GM21825 (cell line): ENCODE results near the gene DMAC2.
"Not testable (repeated sequence)": the region's sequence is repeated elsewhere in the genome, so short reads cannot be mapped to it uniquely, and the experiment has no call there.

Source experiments
- ATAC-seq: cut with Tn5 transposase; IDR thresholded peaks from one replicate; pipeline ENCODE4 v1.9.1; 2021; ENCODE audit warnings: mild to moderate bottlenecking, moderate library complexity; ENCODE audit not compliant: unreplicated experiment

DMAC2 gene

GRCh38 chr19:41443813-41444455 is 4.2 kb upstream of the DMAC2 start:
- ATAC-seq = no peak

DNA sequence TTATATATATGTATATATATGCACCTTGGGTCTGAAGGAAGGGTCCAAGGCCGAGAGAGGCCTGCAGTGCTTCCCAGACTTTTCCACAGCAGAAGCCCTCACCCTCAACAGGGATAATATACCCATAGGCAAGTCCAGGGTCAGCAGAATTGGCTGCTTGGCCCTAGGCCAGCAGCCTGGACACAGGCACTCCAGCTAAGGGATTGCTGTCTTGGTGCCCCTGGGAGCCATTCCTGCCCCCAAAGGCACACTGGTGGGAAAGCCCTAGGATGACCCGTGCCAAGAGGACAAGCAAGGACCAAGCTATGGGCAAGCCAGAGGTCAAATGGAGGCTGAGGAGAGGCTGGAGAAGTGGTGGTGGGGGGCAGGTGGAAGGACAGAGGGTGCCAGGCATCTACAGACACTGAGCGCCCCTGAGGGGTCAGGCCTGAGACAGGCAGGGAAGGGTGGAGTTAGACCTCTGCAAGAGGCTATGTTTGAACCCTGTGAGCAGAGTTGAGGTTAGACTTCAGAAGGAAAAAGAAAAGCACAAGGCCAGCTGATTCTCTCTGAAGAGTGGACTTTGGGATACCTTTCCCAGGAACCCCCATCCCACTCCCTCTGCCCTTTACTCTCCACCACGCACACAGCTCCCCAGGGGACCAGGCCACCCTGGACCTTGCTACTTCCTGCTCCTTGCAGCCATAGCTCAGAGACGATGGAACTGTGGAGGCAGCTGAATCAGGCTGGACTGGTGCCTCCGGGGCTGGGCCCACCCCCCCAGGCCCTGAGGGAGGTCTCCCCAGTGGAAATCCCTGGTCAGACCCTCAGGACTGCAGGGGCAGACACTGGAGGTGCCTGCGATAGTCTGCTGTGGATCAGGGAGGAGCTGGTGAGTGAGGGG is 3.0 kb upstream of the DMAC2 start, which contains the start of gene ERICH4:
ERICH4 (plus strand) TSS at position 684 of the 883 bp plus-strand sequence; CDS start at position 698, 14 bp downstream.
- ATAC-seq = no peak

GRCh38 chr19:41441321-41441945 is 1.7 kb upstream of the DMAC2 start:
- ATAC-seq = no peak

DNA sequence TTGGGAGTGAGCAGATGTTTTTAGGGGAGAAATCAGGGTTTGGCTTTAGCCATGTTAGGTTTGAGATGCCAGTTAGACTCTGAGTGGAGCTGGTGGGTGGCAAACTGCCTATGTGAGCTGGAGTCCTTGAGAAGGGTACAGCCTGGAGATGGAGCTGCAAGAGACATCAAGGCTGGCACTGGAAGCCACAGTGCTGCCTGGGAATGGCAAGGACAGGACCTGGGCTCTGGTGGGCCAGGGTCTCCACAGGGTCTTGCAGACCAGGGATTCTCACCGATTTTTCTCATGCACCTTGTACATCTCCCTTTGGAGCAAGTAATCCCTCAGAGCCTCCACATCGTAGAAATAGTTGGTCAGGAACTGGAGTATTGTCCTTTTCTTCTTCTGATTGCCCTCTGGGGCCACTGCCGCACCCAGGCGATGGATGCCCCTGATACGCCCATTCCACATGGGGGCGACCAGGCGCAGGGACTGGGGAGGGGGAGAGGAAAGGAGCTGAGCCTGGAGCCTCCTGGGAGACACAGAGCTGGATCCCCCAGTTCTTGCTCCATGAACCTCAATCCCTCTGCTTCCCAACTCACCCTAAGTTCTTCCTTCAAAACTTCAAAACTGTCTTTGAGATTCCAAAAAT is 1.7 kb downstream of the DMAC2 start:
- ATAC-seq = no peak

DNA sequence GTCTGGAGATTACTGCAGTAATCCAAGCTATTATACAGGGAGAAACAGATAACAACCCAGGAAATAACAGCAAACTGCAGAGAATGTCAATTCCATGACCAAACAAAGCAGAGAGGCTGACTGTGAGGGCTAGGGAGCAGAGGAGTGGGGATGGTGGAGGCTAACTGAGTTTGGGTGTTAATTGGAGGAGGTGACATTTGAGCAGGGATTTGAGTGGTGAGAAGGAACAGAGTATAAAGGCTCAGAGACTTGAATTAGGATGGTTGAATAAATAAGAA is 3.1 kb downstream of the DMAC2 start:
- no peak for ATAC-seq

DNA sequence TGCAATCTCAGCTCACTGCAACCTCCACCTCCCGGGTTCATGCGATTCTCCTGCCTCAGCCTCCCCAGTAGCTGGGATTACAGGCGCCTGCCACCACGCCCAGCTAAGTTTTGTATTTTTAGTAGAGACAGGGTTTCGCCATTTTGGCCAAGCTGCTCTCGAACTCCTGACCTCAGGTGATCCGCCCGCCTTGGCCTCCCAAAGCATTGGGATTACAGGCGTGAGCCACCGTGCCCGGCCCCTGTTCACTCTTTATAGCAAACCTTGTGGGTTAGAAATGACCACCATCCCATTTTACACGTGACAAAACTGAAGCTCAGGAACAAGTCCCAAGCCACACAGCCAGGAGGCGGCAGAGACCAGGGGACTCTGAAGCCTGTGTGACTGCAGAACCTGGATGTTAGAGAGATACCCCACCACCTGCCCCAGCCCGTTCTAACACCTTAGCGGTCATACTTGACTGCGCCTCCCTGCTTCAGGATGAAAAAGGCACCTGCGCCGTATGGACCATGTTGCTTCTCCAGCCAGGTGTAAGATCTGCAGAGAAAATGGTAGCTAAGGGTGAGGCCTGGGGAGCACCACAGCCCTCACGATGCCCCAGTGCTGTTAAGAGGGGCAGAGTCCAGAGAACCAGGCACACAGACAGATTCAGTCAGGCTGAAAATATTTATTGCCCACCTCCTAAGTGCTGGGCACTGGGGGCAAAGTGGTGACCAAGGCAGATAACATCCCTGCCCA is 3.6 kb downstream of the DMAC2 start:
- no peak for ATAC-seq

GRCh38 chr19:41435376-41435775 is 4.3 kb downstream of the DMAC2 start:
- not testable (repeated sequence) for ATAC-seq

DNA sequence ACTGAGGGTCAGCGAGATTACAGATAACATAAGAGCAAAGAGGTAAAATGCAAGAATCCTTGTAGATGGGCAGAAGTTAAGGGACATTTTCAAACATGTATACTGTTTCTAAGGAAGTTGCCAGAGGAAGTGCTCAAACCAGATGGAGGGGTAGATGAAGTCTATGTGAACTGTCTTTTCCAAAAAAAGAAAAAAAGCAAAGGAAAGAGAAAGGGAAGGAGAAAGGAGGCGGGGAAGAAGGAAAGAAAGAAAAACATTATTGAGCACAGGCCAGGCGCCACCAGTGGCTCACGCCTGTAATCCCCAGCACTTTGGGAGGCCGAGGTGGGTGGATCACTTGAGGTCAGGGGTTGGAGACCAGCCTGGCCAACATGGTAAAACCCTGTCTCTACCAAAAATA is 5.3 kb downstream of the DMAC2 start:
- ATAC-seq = no peak

- ATAC-seq = no peak
Measured at GRCh38 chr19:41433171-41433570, 6.5 kb downstream of the DMAC2 start.

DNA sequence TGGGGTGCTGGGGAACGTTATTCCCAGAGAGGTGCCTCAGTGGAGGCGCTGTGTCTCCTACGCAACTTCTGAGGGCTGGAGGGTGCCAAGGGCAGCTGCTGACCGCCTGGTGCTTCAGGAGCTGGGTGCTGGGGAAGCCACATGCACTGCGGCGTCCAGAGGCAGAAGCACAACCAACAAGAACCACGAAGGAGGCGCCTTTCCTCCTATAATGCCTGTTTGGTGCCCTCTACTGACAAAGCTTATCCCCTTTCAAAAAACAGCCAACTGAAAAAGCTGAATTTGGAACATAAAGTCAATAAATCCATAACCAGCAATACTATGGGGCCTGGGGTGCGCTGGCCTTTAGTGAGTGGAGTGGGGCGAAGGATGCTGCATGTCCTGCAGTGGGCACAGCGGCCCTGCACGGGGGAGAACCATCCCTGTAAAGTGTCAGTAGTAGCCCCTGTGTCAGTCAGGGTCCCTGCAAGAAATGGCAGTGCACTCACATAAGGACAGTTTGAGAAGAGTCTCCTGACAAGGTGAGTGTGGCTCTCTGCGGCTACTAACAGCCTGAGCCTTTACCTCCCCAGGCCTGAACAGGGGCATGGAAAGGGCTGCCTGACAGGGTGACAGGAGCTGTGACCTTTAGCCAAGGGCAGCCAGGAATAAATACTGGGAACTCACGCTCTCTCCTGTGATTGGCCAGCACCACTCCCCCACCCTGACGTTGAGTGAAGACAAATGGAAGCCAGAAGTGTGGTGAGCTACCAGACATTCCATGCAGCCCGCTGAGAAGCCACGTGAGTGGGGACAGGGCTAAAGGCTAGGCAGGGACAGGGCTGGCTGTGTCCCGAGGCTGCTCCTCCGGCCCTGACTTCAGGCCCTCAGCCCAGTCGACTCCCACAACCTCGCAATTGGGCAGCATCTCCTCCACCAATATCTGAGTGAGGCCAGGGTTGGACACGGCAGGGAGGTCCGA is 8.0 kb downstream of the DMAC2 start:
- ATAC-seq = no peak

DNA sequence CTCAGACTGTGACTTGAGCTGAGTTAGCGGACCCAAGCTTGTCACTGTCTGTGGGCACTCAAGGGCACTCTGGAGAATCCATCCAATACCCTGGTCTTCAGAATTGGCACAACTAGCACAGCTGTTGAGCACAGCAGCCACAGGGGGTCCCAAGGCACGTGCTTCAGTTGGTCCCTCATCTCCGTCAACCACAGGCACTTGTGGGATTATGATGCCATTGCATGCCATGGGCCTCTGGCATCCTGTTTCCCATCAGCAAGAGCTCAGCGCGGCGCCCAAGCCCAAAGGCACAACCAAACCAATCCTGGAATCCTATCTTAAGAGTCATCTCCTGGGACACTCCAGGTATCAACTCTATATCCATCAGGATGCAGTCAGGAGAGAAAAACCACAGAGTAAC is 8.8 kb downstream of the DMAC2 start:
- ATAC-seq = no peak

DNA sequence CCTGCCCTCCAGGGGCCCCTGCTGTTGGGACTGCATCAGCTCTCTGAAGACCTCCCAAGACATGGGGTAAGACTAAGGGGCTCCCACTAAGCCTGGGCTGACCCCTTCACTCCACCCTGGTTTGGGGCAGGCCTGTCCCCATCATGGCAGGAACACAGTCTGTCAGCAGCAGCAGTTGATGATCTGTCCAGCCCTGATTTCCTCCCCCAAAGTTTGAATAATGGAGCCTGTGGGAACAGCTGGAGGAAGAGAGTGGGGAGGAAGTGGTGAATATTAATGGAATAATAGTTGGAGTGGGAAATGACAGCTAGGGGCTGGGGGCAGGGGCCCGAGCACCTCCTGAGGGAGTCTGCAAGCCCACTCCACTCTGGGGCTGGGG is 11.2 kb downstream of the DMAC2 start:
- ATAC-seq = no peak

DNA sequence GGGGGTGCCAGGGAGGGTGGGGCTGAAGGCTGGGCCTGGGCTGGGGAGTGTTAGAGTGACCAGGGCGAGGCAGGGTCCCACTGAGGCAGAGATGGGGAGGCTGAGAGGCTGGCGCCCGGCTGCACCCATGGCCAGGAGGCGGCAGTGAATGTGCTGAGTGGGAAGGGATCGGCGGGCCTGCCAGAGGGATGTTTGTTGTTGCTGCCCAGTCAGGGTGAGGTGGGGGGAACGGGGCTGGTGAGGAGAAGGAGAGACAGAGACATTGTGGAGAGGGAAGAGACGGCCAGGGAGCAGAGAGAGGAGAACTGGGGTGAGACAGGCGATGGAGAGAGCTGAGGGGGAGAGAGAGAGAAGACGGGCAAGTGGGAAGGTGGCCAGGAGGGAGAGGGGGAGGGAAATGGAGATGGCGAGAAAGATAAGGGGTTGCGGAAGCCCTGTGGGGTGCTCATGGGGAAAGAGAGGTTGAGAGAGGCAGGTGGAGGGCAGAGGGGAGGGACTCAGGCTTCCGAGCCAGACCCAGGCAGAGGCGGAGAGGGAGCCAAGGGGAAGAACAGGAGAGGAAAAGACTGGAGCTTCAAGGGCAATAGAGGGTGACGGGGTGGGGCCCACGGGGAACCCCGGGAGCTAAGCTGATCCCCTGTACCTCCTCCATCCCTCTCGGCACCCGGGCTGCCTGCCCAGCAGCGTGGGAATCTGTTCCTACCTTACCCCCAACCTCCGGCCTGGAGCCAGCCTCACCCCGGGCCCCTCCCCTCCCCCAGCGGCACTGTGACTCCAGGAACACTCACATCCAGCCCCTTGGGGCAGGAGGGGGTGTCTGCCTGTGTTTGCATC is 11.8 kb downstream of the DMAC2 start:
- ATAC-seq = no peak

DNA sequence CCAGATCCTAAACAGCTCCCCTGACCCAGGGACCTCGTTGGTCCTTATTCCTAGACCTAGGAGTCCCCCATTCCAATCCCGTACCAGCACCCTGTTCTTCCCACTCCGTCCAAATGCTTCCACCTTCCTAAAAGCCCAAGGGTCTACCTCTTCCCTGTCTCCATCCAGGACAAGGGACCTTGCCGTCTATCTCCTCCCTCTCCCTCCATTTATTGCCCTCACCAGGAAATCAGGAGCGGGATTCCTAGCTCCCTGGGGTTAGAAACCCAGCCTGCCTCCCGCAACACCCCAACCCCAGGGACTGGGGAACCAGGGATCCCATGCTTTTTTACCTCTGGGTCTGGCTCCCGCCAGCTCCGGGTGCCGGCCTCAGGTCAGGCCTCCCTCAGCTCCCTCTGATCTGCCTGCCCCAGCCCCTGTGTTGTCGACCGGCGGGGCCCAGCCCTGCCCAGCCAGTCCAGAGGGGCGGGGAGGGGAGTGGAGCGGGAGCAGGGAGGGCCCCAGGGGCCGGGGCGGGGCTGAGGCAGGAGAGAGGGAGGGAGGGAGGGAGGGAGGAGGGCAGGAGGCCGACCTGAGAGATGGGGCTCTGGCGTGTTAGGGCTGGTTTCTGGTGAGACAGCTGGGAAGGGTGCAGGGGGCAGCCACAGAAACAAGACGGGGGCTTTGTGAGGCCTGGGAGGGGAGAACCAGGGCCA is 12.6 kb downstream of the DMAC2 start, which contains the start of gene B3GNT8:
B3GNT8 (minus strand) TSS at position 423 of the 695 bp plus-strand sequence. CDS start 596 bp downstream, outside the sequence.
- ATAC-seq = no peak

- ATAC-seq = no peak
Measured at GRCh38 chr19:41426116-41426841, 13.4 kb downstream of the DMAC2 start.

- no peak for ATAC-seq
Measured at GRCh38 chr19:41425174-41426115, 14.3 kb downstream of the DMAC2 start.
